Measurements from ENCODE around the gene CABP4. TPM values are rescaled to one million over a fixed set of nuclear protein-coding genes. Genes with fewer than 3 reads are reported as not detected.

The CABP4 gene
- total RNA-seq, 1 donor from 2014 or later = 0.35 TPM

- no peak for TF ChIP-seq CTCF (IDR thresholded peaks at IDR 0.05)
- H3K4me3 Mint-ChIP-seq (ENCODE audit: unreplicated experiment) = no peak overlapping the region
- no peaks in the 10 kb centered on the region for H3K27me3 Mint-ChIP-seq (ENCODE audit: unreplicated experiment)
- no peaks in the 10 kb centered on the region for H3K9me3 Mint-ChIP-seq (ENCODE audit: unreplicated experiment)
- no peak for DNase-seq (ENCODE audit: extremely low spot score, unreplicated experiment)
- H3K36me3 Mint-ChIP-seq (ENCODE audit: unreplicated experiment) = peaks cover 12% of the 10 kb centered on the region
- H3K27ac Mint-ChIP-seq (ENCODE audit: unreplicated experiment) = no peak overlapping the region
- H3K4me1 Mint-ChIP-seq (ENCODE audit: unreplicated experiment) = peaks cover 33% of the 10 kb centered on the region
Observed at GRCh38 chr11:67441098-67441563, 14.0 kb upstream of the CABP4 start.

GRCh38 chr11:67441731-67442351 is 13.3 kb upstream of the CABP4 start:
- DNase-seq (ENCODE audit: extremely low spot score, unreplicated experiment) = no peak
- Mint-ChIP-seq H3K27me3 (ENCODE audit: unreplicated experiment) (no peaks in the 10 kb centered on the region), H3K27ac (ENCODE audit: unreplicated experiment) (no peak overlapping the region)

GRCh38 chr11:67442504-67443404 is 12.4 kb upstream of the CABP4 start:
- TF ChIP-seq CTCF (IDR thresholded peaks at IDR 0.05) = no peak
- peak overlapping the region; percentile 87 for H3K27ac Mint-ChIP-seq (ENCODE audit: unreplicated experiment)
- peak overlapping the region; percentile 87 for H3K4me3 Mint-ChIP-seq (ENCODE audit: unreplicated experiment)

More at GRCh38 chr11:67441731-67442351, 13.3 kb upstream of the CABP4 start:
- Mint-ChIP-seq H3K36me3 (ENCODE audit: unreplicated experiment) (peaks cover 12% of the 10 kb centered on the region), H3K4me1 (ENCODE audit: unreplicated experiment) (peaks cover 30% of the 10 kb centered on the region), H3K4me3 (ENCODE audit: unreplicated experiment) (peak overlapping the region; percentile 87), H3K9me3 (ENCODE audit: unreplicated experiment) (no peaks in the 10 kb centered on the region)
- TF ChIP-seq CTCF (IDR thresholded peaks at IDR 0.05) = no peak

GRCh38 chr11:67445515-67445914 is 9.6 kb upstream of the CABP4 start:
- TF ChIP-seq CTCF (IDR thresholded peaks at IDR 0.05) = no peak
- H3K4me3 Mint-ChIP-seq (ENCODE audit: unreplicated experiment) = peak overlapping the region; percentile 83

More at GRCh38 chr11:67442504-67443404, 12.4 kb upstream of the CABP4 start:
- Mint-ChIP-seq H3K27me3 (ENCODE audit: unreplicated experiment) (no peaks in the 10 kb centered on the region), H3K4me1 (ENCODE audit: unreplicated experiment) (peaks cover 29% of the 10 kb centered on the region), H3K9me3 (ENCODE audit: unreplicated experiment) (no peaks in the 10 kb centered on the region), H3K36me3 (ENCODE audit: unreplicated experiment) (peaks cover 9% of the 10 kb centered on the region)
- no peak for DNase-seq (ENCODE audit: extremely low spot score, unreplicated experiment)

GRCh38 chr11:67448220-67448609 is 6.9 kb upstream of the CABP4 start:
- TF ChIP-seq CTCF (IDR thresholded peaks at IDR 0.05) = no peak
- Mint-ChIP-seq H3K27me3 (ENCODE audit: unreplicated experiment) (no peaks in the 10 kb centered on the region), H3K36me3 (ENCODE audit: unreplicated experiment) (no peaks in the 10 kb centered on the region), H3K4me3 (ENCODE audit: unreplicated experiment) (no peak overlapping the region), H3K9me3 (ENCODE audit: unreplicated experiment) (no peaks in the 10 kb centered on the region), H3K27ac (ENCODE audit: unreplicated experiment) (no peak overlapping the region), H3K4me1 (ENCODE audit: unreplicated experiment) (peaks cover 9% of the 10 kb centered on the region)
- no peak for DNase-seq (ENCODE audit: extremely low spot score, unreplicated experiment)

More at GRCh38 chr11:67445515-67445914, 9.6 kb upstream of the CABP4 start:
- Mint-ChIP-seq H3K27me3 (ENCODE audit: unreplicated experiment) (no peaks in the 10 kb centered on the region), H3K4me1 (ENCODE audit: unreplicated experiment) (peaks cover 18% of the 10 kb centered on the region), H3K27ac (ENCODE audit: unreplicated experiment) (no peak overlapping the region), H3K9me3 (ENCODE audit: unreplicated experiment) (no peaks in the 10 kb centered on the region), H3K36me3 (ENCODE audit: unreplicated experiment) (peaks cover 2% of the 10 kb centered on the region)
- no peak for DNase-seq (ENCODE audit: extremely low spot score, unreplicated experiment)

All from osteocyte (in vitro differentiated cells).